ENCODE data around the gene JUND. TPM values are rescaled to one million over a fixed set of nuclear protein-coding genes. Genes with fewer than 3 reads are reported as not detected.

Gene JUND
- polyA plus RNA-seq, 1 donor (not counting 4 experiments of a cell fraction or from before 2014, with no cell fraction given): 17.2 TPM

DNA sequence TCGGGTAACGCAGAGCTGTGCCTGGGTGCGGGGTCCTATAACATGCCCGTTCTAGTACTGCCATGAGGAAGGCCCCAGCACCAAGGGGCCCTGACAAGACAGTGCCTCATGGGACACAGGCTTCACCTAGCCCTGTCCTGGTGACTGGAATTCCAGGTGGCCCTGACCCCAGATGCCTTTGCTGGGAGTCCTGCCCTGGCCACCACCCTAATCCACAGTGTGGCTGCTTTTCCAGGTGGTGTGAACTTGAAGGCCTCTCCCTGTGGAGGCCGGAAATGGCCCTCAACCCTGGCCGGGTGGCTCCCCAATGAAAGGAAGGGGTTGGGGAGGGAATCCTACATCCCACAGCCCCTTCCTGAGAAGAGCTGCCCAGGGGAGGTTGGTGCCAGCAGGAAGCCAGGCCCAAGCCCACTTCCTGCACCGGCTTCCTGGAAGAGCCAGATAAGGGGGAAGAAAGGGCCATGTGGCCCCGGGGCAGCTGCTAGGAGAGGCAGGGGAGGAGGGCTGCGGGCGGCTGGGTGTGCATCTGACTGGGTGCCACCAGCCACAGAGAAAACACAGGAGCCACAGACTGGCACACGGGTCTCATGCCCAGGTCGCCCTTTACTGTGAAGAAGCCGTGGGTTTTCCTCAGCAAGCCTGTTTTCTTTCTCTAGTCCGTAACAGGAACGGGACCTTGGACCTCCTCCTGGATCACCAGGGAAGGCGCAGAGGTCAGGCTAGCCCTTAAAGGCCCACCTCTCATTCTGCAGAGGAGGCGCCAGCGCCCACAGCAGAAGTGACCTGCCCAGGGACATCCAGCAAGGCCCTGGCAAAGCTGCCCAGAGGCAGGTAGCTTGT is 36.8 kb upstream of the JUND start:
- Histone ChIP-seq H3K27me3 (ENCODE audit: control insufficient read depth, extremely low read depth, insufficient read depth, low read length) (no peaks in the 10 kb centered on the region), H3K9ac (ENCODE audit: control insufficient read depth, extremely low read depth, insufficient read depth, low read length) (no peak overlapping the region), H3K4me2 (ENCODE audit: control insufficient read depth, extremely low read depth, insufficient read depth, low read depth, low read length) (no peak overlapping the region), H3K79me2 (ENCODE audit: control insufficient read depth, insufficient read depth, low read length) (peaks cover 48% of the 10 kb centered on the region), H3K9me1 (ENCODE audit: control insufficient read depth, extremely low read depth, insufficient read depth, low read length) (no peaks in the 10 kb centered on the region), H4K20me1 (ENCODE audit: control insufficient read depth, extremely low read depth, insufficient read depth, low read length) (no peaks in the 10 kb centered on the region), H3K27ac (ENCODE audit: control insufficient read depth, insufficient read depth, low read length) (no peak overlapping the region), H3K36me3 (ENCODE audit: control insufficient read depth in 2 of 2, extremely low read depth in 1 of 2, insufficient read depth in 2 of 2, low read length in 2 of 2) (peaks cover 9 to 16% of the 10 kb centered on the region in 2 experiments), H3K4me1 (ENCODE audit: control insufficient read depth, extremely low read depth, insufficient read depth, low read length) (peaks cover 9% of the 10 kb centered on the region), H3K9me3 (ENCODE audit: control insufficient read depth, low read depth, low read length) (no peaks in the 10 kb centered on the region), H2AFZ (ENCODE audit: control insufficient read depth, low read length) (no peak overlapping the region), H3K4me3 (ENCODE audit: control insufficient read depth in 2 of 3, extremely low read depth in 1 of 3, insufficient read depth in 2 of 3, low read depth in 1 of 3, low read length in 3 of 3) (no peak overlapping the region)
- dilution Hi-C loops (cut with MboI; ENCODE audit: extremely low pct_ligation_motif_present, low sequenced_read_pairs): no loop called here
- no peak for FAIRE-seq
- no peak for DNase-seq (ENCODE audit: low read depth, low spot score)
- TF ChIP-seq, protein P1, sequence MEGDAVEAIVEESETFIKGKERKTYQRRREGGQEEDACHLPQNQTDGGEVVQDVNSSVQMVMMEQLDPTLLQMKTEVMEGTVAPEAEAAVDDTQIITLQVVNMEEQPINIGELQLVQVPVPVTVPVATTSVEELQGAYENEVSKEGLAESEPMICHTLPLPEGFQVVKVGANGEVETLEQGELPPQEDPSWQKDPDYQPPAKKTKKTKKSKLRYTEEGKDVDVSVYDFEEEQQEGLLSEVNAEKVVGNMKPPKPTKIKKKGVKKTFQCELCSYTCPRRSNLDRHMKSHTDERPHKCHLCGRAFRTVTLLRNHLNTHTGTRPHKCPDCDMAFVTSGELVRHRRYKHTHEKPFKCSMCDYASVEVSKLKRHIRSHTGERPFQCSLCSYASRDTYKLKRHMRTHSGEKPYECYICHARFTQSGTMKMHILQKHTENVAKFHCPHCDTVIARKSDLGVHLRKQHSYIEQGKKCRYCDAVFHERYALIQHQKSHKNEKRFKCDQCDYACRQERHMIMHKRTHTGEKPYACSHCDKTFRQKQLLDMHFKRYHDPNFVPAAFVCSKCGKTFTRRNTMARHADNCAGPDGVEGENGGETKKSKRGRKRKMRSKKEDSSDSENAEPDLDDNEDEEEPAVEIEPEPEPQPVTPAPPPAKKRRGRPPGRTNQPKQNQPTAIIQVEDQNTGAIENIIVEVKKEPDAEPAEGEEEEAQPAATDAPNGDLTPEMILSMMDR (optimal IDR thresholded peaks at IDR 0.05 in 1 of 3, IDR thresholded peaks at IDR 0.05 in 1 of 3, conservative IDR thresholded peaks at IDR 0.05 in 1 of 3; ENCODE audit: extremely low read depth in 1 of 3, insufficient read depth in 2 of 3, low read length in 3 of 3): no peak
- no peak for TF ChIP-seq EZH2 (IDR thresholded peaks at IDR 0.05; ENCODE audit: low read length)

DNA sequence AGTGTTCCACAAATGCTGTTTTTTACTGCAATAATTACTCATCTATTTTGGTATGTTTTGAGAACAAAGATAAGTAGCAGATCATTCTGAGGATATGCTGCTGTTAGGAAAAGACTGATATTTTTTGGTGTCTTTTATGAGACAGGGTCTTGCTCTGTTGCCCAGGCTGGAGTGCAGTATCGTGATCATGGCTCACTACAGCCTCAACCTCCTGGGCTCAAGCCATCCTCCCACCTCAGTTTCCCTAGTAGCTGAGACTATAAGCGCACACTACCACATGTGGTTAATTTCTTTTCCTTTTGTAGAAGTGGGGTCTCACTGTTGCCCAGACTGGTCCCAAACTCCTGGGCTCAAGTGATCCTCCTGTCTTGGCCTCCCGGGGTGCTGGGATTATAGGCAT is 32.0 kb upstream of the JUND start:
- no peak for TF ChIP-seq EZH2 (IDR thresholded peaks at IDR 0.05; ENCODE audit: low read length)
- TF ChIP-seq, protein P1 (optimal IDR thresholded peaks at IDR 0.05 in 1 of 3, IDR thresholded peaks at IDR 0.05 in 1 of 3, conservative IDR thresholded peaks at IDR 0.05 in 1 of 3; ENCODE audit: extremely low read depth in 1 of 3, insufficient read depth in 2 of 3, low read length in 3 of 3): no peak
- FAIRE-seq: no peak
- dilution Hi-C loops (cut with MboI; ENCODE audit: extremely low pct_ligation_motif_present, low sequenced_read_pairs): no loop called here

More for the DNA sequence above, 32.0 kb upstream of the JUND start:
- Histone ChIP-seq H3K36me3 (ENCODE audit: control insufficient read depth in 2 of 2, extremely low read depth in 1 of 2, insufficient read depth in 2 of 2, low read length in 2 of 2) (peaks cover 26 to 35% of the 10 kb centered on the region in 2 experiments), H3K9ac (ENCODE audit: control insufficient read depth, extremely low read depth, insufficient read depth, low read length) (no peak overlapping the region), H4K20me1 (ENCODE audit: control insufficient read depth, extremely low read depth, insufficient read depth, low read length) (no peaks in the 10 kb centered on the region), H3K4me2 (ENCODE audit: control insufficient read depth, extremely low read depth, insufficient read depth, low read depth, low read length) (no peak overlapping the region), H3K27me3 (ENCODE audit: control insufficient read depth, extremely low read depth, insufficient read depth, low read length) (no peaks in the 10 kb centered on the region), H3K4me1 (ENCODE audit: control insufficient read depth, extremely low read depth, insufficient read depth, low read length) (no peaks in the 10 kb centered on the region), H2AFZ (ENCODE audit: control insufficient read depth, low read length) (no peak overlapping the region), H3K27ac (ENCODE audit: control insufficient read depth, insufficient read depth, low read length) (no peak overlapping the region), H3K9me3 (ENCODE audit: control insufficient read depth, low read depth, low read length) (no peaks in the 10 kb centered on the region), H3K79me2 (ENCODE audit: control insufficient read depth, insufficient read depth, low read length) (peaks cover 11% of the 10 kb centered on the region), H3K4me3 (ENCODE audit: control insufficient read depth in 2 of 3, extremely low read depth in 1 of 3, insufficient read depth in 2 of 3, low read depth in 1 of 3, low read length in 3 of 3) (no peak overlapping the region), H3K9me1 (ENCODE audit: control insufficient read depth, extremely low read depth, insufficient read depth, low read length) (no peaks in the 10 kb centered on the region)
- no peak for DNase-seq (ENCODE audit: low read depth, low spot score)
